SK-N-SH (cell line): ENCODE results near the gene MARS1. TPM values are rescaled to one million over a fixed set of nuclear protein-coding genes. Genes with fewer than 3 reads are reported as not detected.

Experiments
- CTCF ChIA-PET: fragments of 300-600, 350-600 bp; formaldehyde crosslinking; extraction: SDS; loops from one replicate; lab custom pipeline; 2021; lab: Yijun Ruan, JAX
- POLR2A ChIA-PET: fragments of 350-600 bp; sonication (Branson Sonifier 250); formaldehyde crosslinking; extraction: SDS; loops from one replicate; lab custom pipeline; 2020; ENCODE audit warnings: antibody characterized with exemption, inconsistent platforms; lab: Yijun Ruan, JAX
- DNase-seq: peaks from one replicate; pipeline ENCODE4 v3.0.0; 2012
- H2AFZ ChIP-seq: fragments of 200-600 bp; sonication (generic); 2 replicates; pipeline ENCODE4 v1.8.1; 2016; ENCODE audit warnings: antibody characterized with exemption, mild to moderate bottlenecking, low read depth
- H3F3A ChIP-seq: fragments of 200-600 bp; sonication (generic); replicated peaks from 2 replicates; pipeline ENCODE3; 2016; ENCODE audit warnings: antibody characterized with exemption, mild to moderate bottlenecking; ENCODE audit not compliant: insufficient read depth
- H3K27ac ChIP-seq, 2 experiments: fragments of 200-500 bp in 1 of 2; fragments of 200-600 bp in 1 of 2; sonication (Bioruptor generic) in 1 of 2; sonication (generic), shearing (Covaris generic) in 1 of 2; 2 replicates each; pipeline versions ENCODE4 v1.5.1 to v1.6.1; 2014 to 2016; ENCODE audit warnings: low read depth in 2 of 2, inconsistent platforms in 1 of 2, low read length in 1 of 2, mild to moderate bottlenecking in 1 of 2, mixed read lengths in 1 of 2
- H3K27me3 ChIP-seq: fragments of 200-600 bp; sonication (generic), shearing (Covaris generic); 2 replicates; pipeline ENCODE4 v1.6.1; 2016; ENCODE audit warnings: mixed run types; ENCODE audit not compliant: insufficient read depth
- H3K36me3 ChIP-seq, 2 experiments: fragments of 200-500 bp in 1 of 2; fragments of 200-600 bp in 1 of 2; sonication (Bioruptor generic) in 1 of 2; sonication (generic) in 1 of 2; replicated peaks in 1 of 2; 2 replicates each; pipeline versions ENCODE3 to v1.5.1; 2014 to 2016; ENCODE audit warnings: low read length in 1 of 2, mild to moderate bottlenecking in 1 of 2; ENCODE audit not compliant: insufficient read depth in 2 of 2, control insufficient read depth in 1 of 2
- H3K4me1 ChIP-seq, 2 experiments: fragments of 200-500 bp in 1 of 2; fragments of 200-600 bp in 1 of 2; sonication (Bioruptor generic) in 1 of 2; sonication (generic), shearing (Covaris generic) in 1 of 2; 2 replicates each; pipeline versions ENCODE4 v1.5.1 to v1.6.1; 2014 to 2016; ENCODE audit warnings: low read depth in 1 of 2, low read length in 1 of 2, mixed run types in 1 of 2; ENCODE audit not compliant: insufficient read depth in 2 of 2, control insufficient read depth in 1 of 2
- H3K4me2 ChIP-seq: fragments of 200-600 bp; sonication (generic), shearing (Covaris generic); 2 replicates; pipeline ENCODE4 v1.6.1; 2017; ENCODE audit warnings: mixed run types
- H3K4me3 ChIP-seq, 2 experiments: fragments of 200-500 bp in 1 of 2; fragments of 200-600 bp in 1 of 2; sonication (Bioruptor generic) in 1 of 2; sonication (generic), shearing (Covaris generic) in 1 of 2; 2 replicates each; pipeline versions ENCODE4 v1.5.1 to v1.8.1; 2014 to 2016; ENCODE audit warnings: low read depth in 2 of 2, inconsistent platforms in 1 of 2, low read length in 1 of 2, mild to moderate bottlenecking in 1 of 2, mixed read lengths in 1 of 2, moderate library complexity in 1 of 2
- H3K79me2 ChIP-seq: fragments of 200-600 bp; sonication (generic); 2 replicates; pipeline ENCODE4 v1.8.1; 2017; ENCODE audit warnings: mild to moderate bottlenecking; ENCODE audit not compliant: insufficient read depth
- H3K9ac ChIP-seq: fragments of 200-600 bp; sonication (generic); 2 replicates; pipeline ENCODE4 v1.6.1; 2017; ENCODE audit warnings: mixed run types
- H3K9me2 ChIP-seq: fragments of 200-600 bp; sonication (generic); 2 replicates; pipeline ENCODE4 v1.6.1; 2017; ENCODE audit warnings: mixed run types
- H3K9me3 ChIP-seq: fragments of 200-600 bp; sonication (generic); 2 replicates; pipeline ENCODE4 v1.6.1; 2017; ENCODE audit warnings: mixed run types, mild to moderate bottlenecking, moderate library complexity
- H4K20me1 ChIP-seq: fragments of 200-600 bp; sonication (generic); 2 replicates; pipeline ENCODE4 v1.6.1; 2017; ENCODE audit warnings: mild to moderate bottlenecking, mixed run types; ENCODE audit not compliant: insufficient read depth
- EP300 ChIP-seq, 2 experiments: IDR thresholded peaks; 2 replicates each; pipeline versions ENCODE4 v1.4.0 to v1.6.1; 2012; ENCODE audit warnings: borderline replicate concordance in 1 of 2, low read depth in 1 of 2, low read length in 1 of 2
- FOSL2 ChIP-seq: IDR thresholded peaks from 2 replicates; pipeline ENCODE4 v1.4.0; 2012; ENCODE audit warnings: low read depth, mild to moderate bottlenecking, moderate library complexity, borderline replicate concordance
- FOXJ3 ChIP-seq: sonication (generic); formaldehyde crosslinking; IDR thresholded peaks from 2 replicates; pipeline ENCODE4 v1.5.1; 2020; ENCODE audit warnings: mild to moderate bottlenecking, missing genetic modification reagents
- GABPA ChIP-seq: IDR thresholded peaks from 2 replicates; pipeline ENCODE4 v1.4.0; 2012; ENCODE audit warnings: low read depth, mild to moderate bottlenecking
- GATA2 ChIP-seq: sonication (generic); formaldehyde crosslinking; IDR thresholded peaks from 2 replicates; pipeline ENCODE4 v1.5.0; 2020; ENCODE audit warnings: mild to moderate bottlenecking, missing genetic modification reagents
- MEF2A ChIP-seq: IDR thresholded peaks from 2 replicates; pipeline ENCODE4 v1.4.0; 2012; ENCODE audit warnings: low read depth, borderline replicate concordance
- MXI1 ChIP-seq: IDR thresholded peaks from 2 replicates; pipeline ENCODE4 v1.6.1; 2012; ENCODE audit warnings: mild to moderate bottlenecking, low read depth, low read length, improper control_type of control experiment
- NFIC ChIP-seq: IDR thresholded peaks from 2 replicates; pipeline ENCODE4 v1.4.0; 2012; ENCODE audit warnings: borderline replicate concordance
- RFX5 ChIP-seq: IDR thresholded peaks from 2 replicates; pipeline ENCODE4 v1.6.1; 2012; ENCODE audit warnings: mild to moderate bottlenecking, improper control_type of control experiment, low read length
- SMC3 ChIP-seq: IDR thresholded peaks from 2 replicates; pipeline ENCODE4 v1.6.1; 2012; ENCODE audit warnings: low read depth, low read length, improper control_type of control experiment
- TAF1 ChIP-seq: IDR thresholded peaks from 2 replicates; pipeline ENCODE4 v1.6.1; 2012; ENCODE audit warnings: low read depth, mild to moderate bottlenecking, low read length, moderate library complexity, borderline replicate concordance
- TCF12 ChIP-seq: IDR thresholded peaks from 2 replicates; pipeline ENCODE4 v1.4.0; 2012
- WGBS: methylation state at CpG from one replicate; pipeline ENCODE4 v1.1.6; 2017; ENCODE audit warnings: low lambda C conversion rate; 5-methylcytosine and 5-hydroxymethylcytosine counted together
- polyA plus RNA-seq, 3 experiments: library from polyadenylated mRNA; depleted of rRNA; stranded (reverse); fragments of >200 nt; gene quantifications; 2 replicates each; pipeline ENCODE4 v1.2.3, GENCODE V29; 2012
- TF ChIP-seq, protein P1 (sequence below): IDR thresholded peaks from 2 replicates; pipeline ENCODE4 v1.4.0; 2012; ENCODE audit warnings: low read depth, borderline replicate concordance
- TF ChIP-seq, protein P2 (sequence below): fragments of 150-350 bp; IDR thresholded peaks from 2 replicates; pipeline ENCODE4 v1.6.1; 2016; ENCODE audit warnings: mild to moderate bottlenecking, low read depth, low read length
- TF ChIP-seq, protein P3 (sequence below): fragments of 200-600 bp; sonication (generic); IDR thresholded peaks from 2 replicates; pipeline ENCODE4 v1.6.1; 2017; ENCODE audit warnings: antibody characterized with exemption, mild to moderate bottlenecking, moderate library complexity
- TF ChIP-seq, protein P4 (sequence below): IDR thresholded peaks from 2 replicates; pipeline ENCODE4 v1.4.0; 2012; ENCODE audit warnings: low read depth, borderline replicate concordance

The MARS1 gene
- polyA plus RNA-seq, 1 of the 3 experiments (the other 2 are of a cell fraction) = 158 TPM

DNA sequence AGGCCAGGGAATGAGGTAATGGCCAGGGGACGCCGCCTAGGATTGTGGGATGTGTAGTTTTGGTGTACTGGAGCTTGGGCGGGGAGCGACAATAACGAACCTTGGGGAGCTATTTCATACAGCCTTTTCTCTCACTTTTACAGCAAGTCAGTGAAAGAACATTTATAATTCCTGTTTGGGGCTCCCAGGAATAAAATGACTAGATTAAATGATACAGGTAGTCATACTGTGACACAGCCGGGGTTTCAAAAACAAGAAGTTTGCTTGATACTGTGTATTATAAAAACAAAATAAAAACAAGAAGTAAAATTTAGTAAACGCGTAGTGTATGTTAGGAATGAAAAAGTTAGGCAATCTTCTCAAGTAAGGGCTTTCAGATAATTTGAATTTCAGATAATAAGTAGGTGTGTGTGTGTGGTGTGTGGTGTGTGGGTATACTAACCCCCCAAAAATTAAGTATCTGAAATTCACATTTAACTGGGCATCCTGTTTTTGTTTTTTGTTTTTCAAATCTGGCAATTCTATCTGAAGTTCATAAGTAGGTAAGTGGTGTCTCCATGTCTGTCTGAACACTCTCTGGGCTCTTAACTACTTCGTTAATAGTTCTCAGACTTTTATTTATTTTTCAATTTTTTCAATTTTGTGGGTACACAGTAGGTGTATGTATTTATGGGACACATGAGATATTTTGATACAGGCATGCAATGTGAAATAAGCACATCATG lies 59.6 kb downstream of the MARS1 start:
- H3K4me1 ChIP-seq = peaks cover 18 to 29% of the 10 kb centered on the region in 2 experiments
- H3K4me2 ChIP-seq = peak overlapping the region; percentile 97
- ChIA-PET POLR2A (interaction anchor here (1.2 to 2.6 kb wide), 3 partner anchors 10 to 27 kb away, joined by 4 to 13 read pairs (median 5); partner anchors contain the start of gene DDIT3), CTCF (interaction anchor here (1.0 to 2.3 kb wide), 4 partner anchors 11 to 85 kb away, joined by 3 to 10 read pairs (median 4); partner anchors contain the start of genes B4GALNT1 and DDIT3)
- peak overlapping the region; percentile 95; the same call in 1 of the 2 replicates for H3K9ac ChIP-seq
- peaks cover 6 to 14% of the 10 kb centered on the region in 2 experiments for H3K36me3 ChIP-seq
- TF ChIP-seq, protein P1, sequence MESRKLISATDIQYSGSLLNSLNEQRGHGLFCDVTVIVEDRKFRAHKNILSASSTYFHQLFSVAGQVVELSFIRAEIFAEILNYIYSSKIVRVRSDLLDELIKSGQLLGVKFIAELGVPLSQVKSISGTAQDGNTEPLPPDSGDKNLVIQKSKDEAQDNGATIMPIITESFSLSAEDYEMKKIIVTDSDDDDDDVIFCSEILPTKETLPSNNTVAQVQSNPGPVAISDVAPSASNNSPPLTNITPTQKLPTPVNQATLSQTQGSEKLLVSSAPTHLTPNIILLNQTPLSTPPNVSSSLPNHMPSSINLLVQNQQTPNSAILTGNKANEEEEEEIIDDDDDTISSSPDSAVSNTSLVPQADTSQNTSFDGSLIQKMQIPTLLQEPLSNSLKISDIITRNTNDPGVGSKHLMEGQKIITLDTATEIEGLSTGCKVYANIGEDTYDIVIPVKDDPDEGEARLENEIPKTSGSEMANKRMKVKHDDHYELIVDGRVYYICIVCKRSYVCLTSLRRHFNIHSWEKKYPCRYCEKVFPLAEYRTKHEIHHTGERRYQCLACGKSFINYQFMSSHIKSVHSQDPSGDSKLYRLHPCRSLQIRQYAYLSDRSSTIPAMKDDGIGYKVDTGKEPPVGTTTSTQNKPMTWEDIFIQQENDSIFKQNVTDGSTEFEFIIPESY = no peak
- no peak for TF ChIP-seq FOXJ3 (CRISPR knock-in tag)
- no peak for TF ChIP-seq EP300 (IDR thresholded peaks at IDR 0.05; ENCODE audit: borderline replicate concordance in 1 of 2, low read depth in 1 of 2, low read length in 1 of 2)
- no peak for TF ChIP-seq NFIC
- TF ChIP-seq GATA2 (CRISPR knock-in tag) = no peak
- TF ChIP-seq, protein P2, sequence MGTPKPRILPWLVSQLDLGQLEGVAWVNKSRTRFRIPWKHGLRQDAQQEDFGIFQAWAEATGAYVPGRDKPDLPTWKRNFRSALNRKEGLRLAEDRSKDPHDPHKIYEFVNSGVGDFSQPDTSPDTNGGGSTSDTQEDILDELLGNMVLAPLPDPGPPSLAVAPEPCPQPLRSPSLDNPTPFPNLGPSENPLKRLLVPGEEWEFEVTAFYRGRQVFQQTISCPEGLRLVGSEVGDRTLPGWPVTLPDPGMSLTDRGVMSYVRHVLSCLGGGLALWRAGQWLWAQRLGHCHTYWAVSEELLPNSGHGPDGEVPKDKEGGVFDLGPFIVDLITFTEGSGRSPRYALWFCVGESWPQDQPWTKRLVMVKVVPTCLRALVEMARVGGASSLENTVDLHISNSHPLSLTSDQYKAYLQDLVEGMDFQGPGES = no peak
- TF ChIP-seq GABPA = no peak
- TF ChIP-seq, protein P3, sequence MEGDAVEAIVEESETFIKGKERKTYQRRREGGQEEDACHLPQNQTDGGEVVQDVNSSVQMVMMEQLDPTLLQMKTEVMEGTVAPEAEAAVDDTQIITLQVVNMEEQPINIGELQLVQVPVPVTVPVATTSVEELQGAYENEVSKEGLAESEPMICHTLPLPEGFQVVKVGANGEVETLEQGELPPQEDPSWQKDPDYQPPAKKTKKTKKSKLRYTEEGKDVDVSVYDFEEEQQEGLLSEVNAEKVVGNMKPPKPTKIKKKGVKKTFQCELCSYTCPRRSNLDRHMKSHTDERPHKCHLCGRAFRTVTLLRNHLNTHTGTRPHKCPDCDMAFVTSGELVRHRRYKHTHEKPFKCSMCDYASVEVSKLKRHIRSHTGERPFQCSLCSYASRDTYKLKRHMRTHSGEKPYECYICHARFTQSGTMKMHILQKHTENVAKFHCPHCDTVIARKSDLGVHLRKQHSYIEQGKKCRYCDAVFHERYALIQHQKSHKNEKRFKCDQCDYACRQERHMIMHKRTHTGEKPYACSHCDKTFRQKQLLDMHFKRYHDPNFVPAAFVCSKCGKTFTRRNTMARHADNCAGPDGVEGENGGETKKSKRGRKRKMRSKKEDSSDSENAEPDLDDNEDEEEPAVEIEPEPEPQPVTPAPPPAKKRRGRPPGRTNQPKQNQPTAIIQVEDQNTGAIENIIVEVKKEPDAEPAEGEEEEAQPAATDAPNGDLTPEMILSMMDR = no peak
- TF ChIP-seq SMC3 = no peak
- TF ChIP-seq FOSL2 = no peak
- TF ChIP-seq MXI1 = no peak
- TF ChIP-seq, protein P4, sequence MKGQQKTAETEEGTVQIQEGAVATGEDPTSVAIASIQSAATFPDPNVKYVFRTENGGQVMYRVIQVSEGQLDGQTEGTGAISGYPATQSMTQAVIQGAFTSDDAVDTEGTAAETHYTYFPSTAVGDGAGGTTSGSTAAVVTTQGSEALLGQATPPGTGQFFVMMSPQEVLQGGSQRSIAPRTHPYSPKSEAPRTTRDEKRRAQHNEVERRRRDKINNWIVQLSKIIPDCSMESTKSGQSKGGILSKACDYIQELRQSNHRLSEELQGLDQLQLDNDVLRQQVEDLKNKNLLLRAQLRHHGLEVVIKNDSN = no peak
- no peak for TF ChIP-seq TCF12
- no peak for TF ChIP-seq MEF2A
- TF ChIP-seq TAF1 = no peak
- TF ChIP-seq RFX5 = no peak
- peak overlapping the region; percentile 84 to 86 for H3K4me3 ChIP-seq
- no peaks in the 10 kb centered on the region for H3K9me3 ChIP-seq
- H3K9me2 ChIP-seq = no peaks in the 10 kb centered on the region
- H2AFZ ChIP-seq = peak overlapping the region; percentile 93
- WGBS = 11% methylated on average over 9 of the region's 9 CpGs
- H3K79me2 ChIP-seq = peaks cover 63% of the 10 kb centered on the region
- peaks cover 17% of the 10 kb centered on the region for H3F3A ChIP-seq
- H3K27me3 ChIP-seq = no peaks in the 10 kb centered on the region
- H4K20me1 ChIP-seq = peaks cover 17% of the 10 kb centered on the region
- no peak overlapping the region; a peak in 1 of 4 replicates for H3K27ac ChIP-seq
- DNase-seq = no peak
